Measurements from ENCODE around the gene BRCA2. TPM values are rescaled to one million over a fixed set of nuclear protein-coding genes. Genes with fewer than 3 reads are reported as not detected.

BRCA2 gene

GRCh38 chr13:32447894-32448623, 132.8 kb downstream of the BRCA2 start:
- Histone ChIP-seq H3K18ac (ENCODE audit: low read length) (no peak overlapping the region), H3K23ac (ENCODE audit: low read depth, low read length, poor library complexity) (no peak overlapping the region), H2BK12ac (ENCODE audit: low read length) (no peak overlapping the region), H3K36me3 (replicated peaks in 1 of 2; ENCODE audit: control insufficient read depth in 2 of 2, insufficient read depth in 2 of 2, low read length in 2 of 2) (no peaks in the 10 kb centered on the region), H3K4me2 (ENCODE audit: insufficient read depth, low read length, poor library complexity, severe bottlenecking) (no peak overlapping the region), H3K4me1 (ENCODE audit: control insufficient read depth in 2 of 2, insufficient read depth in 1 of 2, low read depth in 1 of 2, low read length in 2 of 2) (peaks cover 0 to 5% of the 10 kb centered on the region in 2 donors), H4K8ac (ENCODE audit: low read depth, low read length) (no peak overlapping the region), H2BK5ac (ENCODE audit: low read length) (no peak overlapping the region), H3K27me3 (ENCODE audit: control insufficient read depth in 3 of 3, insufficient read depth in 3 of 3, low read depth in 1 of 3, low read length in 3 of 3) (no peaks in the 10 kb centered on the region), H2AFZ (ENCODE audit: low read length) (no peak overlapping the region), H3K79me1 (ENCODE audit: low read depth, low read length) (no peaks in the 10 kb centered on the region), H2BK15ac (ENCODE audit: low read length) (no peak overlapping the region), H4K91ac (ENCODE audit: low read depth, low read length, poor library complexity) (no peak overlapping the region), H3K9me3 (replicated peaks in 1 of 2; ENCODE audit: control insufficient read depth in 2 of 2, insufficient read depth in 1 of 2, low read depth in 1 of 2, low read length in 2 of 2) (peaks cover 0 to 4% of the 10 kb centered on the region in 2 donors), H3K14ac (ENCODE audit: low read length) (no peak overlapping the region), H2AK5ac (ENCODE audit: low read depth, low read length) (no peak overlapping the region), H3K27ac (replicated peaks; ENCODE audit: low read length) (no peak overlapping the region), H3K9ac (ENCODE audit: low read depth, low read length, poor library complexity) (no peak overlapping the region), H2BK120ac (ENCODE audit: low read depth, low read length) (no peak overlapping the region), H3K4me3 (ENCODE audit: low read length in 2 of 2) (no peak overlapping the region), H3K4ac (ENCODE audit: low read length) (no peak overlapping the region)
- no peak for DNase-seq (ENCODE audit: low spot score)

DNA sequence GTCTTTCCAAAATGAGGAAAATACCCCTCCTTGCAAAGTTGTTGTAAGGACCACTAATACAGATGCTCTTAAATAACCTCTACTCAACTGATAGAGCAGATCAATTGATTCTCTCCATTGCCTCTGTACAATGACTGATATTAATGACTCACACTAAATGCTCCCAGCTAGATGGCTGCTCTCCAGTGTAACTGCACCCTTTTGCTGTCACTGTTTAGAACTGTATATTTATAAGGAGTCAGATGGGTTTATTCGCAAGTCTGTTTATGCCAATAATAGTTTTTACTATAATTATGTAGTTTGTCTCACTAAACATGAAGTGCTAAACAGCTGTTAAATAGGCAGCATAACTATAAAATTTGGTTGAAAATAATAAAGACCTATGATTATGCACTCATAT, 133.7 kb downstream of the BRCA2 start:
- WGBS, 2 donors (ENCODE audit: extremely low coverage in 2 of 2, insufficient read length in 2 of 2, insufficient replicate concordance in 1 of 2): no CpG with 5 or more reads among the region's 1 CpG
- no peak for DNase-seq (ENCODE audit: low spot score)
- Histone ChIP-seq H2BK15ac (ENCODE audit: low read length) (no peak overlapping the region), H2BK12ac (ENCODE audit: low read length) (no peak overlapping the region), H3K27ac (replicated peaks; ENCODE audit: low read length) (no peak overlapping the region), H3K14ac (ENCODE audit: low read length) (no peak overlapping the region), H3K79me1 (ENCODE audit: low read depth, low read length) (no peaks in the 10 kb centered on the region), H4K8ac (ENCODE audit: low read depth, low read length) (no peak overlapping the region), H3K27me3 (ENCODE audit: control insufficient read depth in 3 of 3, insufficient read depth in 3 of 3, low read depth in 1 of 3, low read length in 3 of 3) (no peaks in the 10 kb centered on the region), H3K4me2 (ENCODE audit: insufficient read depth, low read length, poor library complexity, severe bottlenecking) (no peak overlapping the region), H2AK5ac (ENCODE audit: low read depth, low read length) (no peak overlapping the region), H2BK5ac (ENCODE audit: low read length) (no peak overlapping the region), H3K9me3 (replicated peaks in 1 of 2; ENCODE audit: control insufficient read depth in 2 of 2, insufficient read depth in 1 of 2, low read depth in 1 of 2, low read length in 2 of 2) (peaks cover 0 to 4% of the 10 kb centered on the region in 2 donors), H3K4me1 (ENCODE audit: control insufficient read depth in 2 of 2, insufficient read depth in 1 of 2, low read depth in 1 of 2, low read length in 2 of 2) (peaks cover 0 to 5% of the 10 kb centered on the region in 2 donors), H3K4me3 (ENCODE audit: low read length in 2 of 2) (no peak overlapping the region), H3K18ac (ENCODE audit: low read length) (no peak overlapping the region), H3K23ac (ENCODE audit: low read depth, low read length, poor library complexity) (no peak overlapping the region), H3K36me3 (replicated peaks in 1 of 2; ENCODE audit: control insufficient read depth in 2 of 2, insufficient read depth in 2 of 2, low read length in 2 of 2) (no peaks in the 10 kb centered on the region), H4K91ac (ENCODE audit: low read depth, low read length, poor library complexity) (no peak overlapping the region), H2BK120ac (ENCODE audit: low read depth, low read length) (no peak overlapping the region), H3K9ac (ENCODE audit: low read depth, low read length, poor library complexity) (no peak overlapping the region), H3K4ac (ENCODE audit: low read length) (no peak overlapping the region), H2AFZ (ENCODE audit: low read length) (no peak overlapping the region)

Small RNAs within 50 kb of the gene (small RNA-seq; reads per million reads assigned to genes)
- gene RF00190 (ENCODE audit: insufficient read depth): not detected

Data from neuronal stem cell (in vitro differentiated cells).